B cell (primary cell): ENCODE data around the gene ATL1.

ENCODE experiments used
- EZH2 ChIP-seq: IDR thresholded peaks from 2 replicates; pipeline ENCODE4 v1.6.1; 2012; ENCODE audit warnings: borderline replicate concordance, low read depth, mild to moderate bottlenecking, moderate library complexity, low read length; ENCODE audit not compliant: insufficient read depth, poor library complexity, severe bottlenecking
- TF ChIP-seq, protein P1 (sequence below): fragments of 200-600 bp; IDR thresholded peaks from one replicate; pipeline ENCODE4 v1.8.0; 2022; ENCODE audit warnings: antibody characterized with exemption, mild to moderate bottlenecking

DNA sequence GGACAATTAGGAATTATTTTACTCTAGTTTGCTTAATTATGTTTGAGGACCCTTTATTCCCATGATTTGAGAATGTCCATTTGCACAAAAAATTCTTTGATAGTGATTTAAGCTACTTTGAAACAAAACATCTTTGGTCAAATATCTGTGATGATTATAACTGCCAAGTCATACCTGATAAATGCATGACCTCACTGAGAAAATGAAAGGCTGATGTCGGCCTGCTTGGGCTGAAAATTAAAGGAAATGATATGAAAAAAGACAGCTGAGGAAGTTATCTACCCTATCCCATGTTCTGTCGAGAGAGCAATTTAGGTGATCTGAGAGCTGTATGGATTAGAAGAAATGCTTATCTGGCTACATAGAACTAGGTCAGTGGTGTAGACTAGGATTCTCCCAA lies 43.6 kb downstream of the ATL1 start:
- TF ChIP-seq, protein P1, sequence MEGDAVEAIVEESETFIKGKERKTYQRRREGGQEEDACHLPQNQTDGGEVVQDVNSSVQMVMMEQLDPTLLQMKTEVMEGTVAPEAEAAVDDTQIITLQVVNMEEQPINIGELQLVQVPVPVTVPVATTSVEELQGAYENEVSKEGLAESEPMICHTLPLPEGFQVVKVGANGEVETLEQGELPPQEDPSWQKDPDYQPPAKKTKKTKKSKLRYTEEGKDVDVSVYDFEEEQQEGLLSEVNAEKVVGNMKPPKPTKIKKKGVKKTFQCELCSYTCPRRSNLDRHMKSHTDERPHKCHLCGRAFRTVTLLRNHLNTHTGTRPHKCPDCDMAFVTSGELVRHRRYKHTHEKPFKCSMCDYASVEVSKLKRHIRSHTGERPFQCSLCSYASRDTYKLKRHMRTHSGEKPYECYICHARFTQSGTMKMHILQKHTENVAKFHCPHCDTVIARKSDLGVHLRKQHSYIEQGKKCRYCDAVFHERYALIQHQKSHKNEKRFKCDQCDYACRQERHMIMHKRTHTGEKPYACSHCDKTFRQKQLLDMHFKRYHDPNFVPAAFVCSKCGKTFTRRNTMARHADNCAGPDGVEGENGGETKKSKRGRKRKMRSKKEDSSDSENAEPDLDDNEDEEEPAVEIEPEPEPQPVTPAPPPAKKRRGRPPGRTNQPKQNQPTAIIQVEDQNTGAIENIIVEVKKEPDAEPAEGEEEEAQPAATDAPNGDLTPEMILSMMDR: no peak
- TF ChIP-seq EZH2: no peak
